SK-N-SH treated with all-trans-retinoic acid at 6 μM for 48 hours (cell line): ENCODE data around the gene SLC25A26.
"Not testable (repeated sequence)": the region's sequence is repeated elsewhere in the genome, so short reads cannot be mapped to it uniquely, and the experiment has no call there.

ENCODE experiments used
- ATAC-seq: fragments of 200-7000 bp; cut with Tn5 transposase; 3 replicates; pipeline ENCODE4 v1.9.1; 2020; ENCODE audit warnings: mild to moderate bottlenecking, moderate library complexity
- ARNTL ChIP-seq: fragments of 450-650 bp; formaldehyde crosslinking; IDR thresholded peaks from 2 replicates; pipeline ENCODE4 v1.5.0; 2020; ENCODE audit warnings: low read depth, mild to moderate bottlenecking, moderate library complexity, borderline replicate concordance
- BACH2 ChIP-seq: fragments of 250-450 bp; sonication (Bioruptor Pico); IDR thresholded peaks from 2 replicates; pipeline ENCODE4 v1.9.0; 2021; ENCODE audit warnings: mild to moderate bottlenecking, borderline replicate concordance
- CSDC2 ChIP-seq: fragments of 250-450 bp; sonication (Bioruptor Pico); IDR thresholded peaks from 2 replicates; pipeline ENCODE4 v1.5.0; 2020; ENCODE audit warnings: mild to moderate bottlenecking, moderate library complexity
- GLIS3 ChIP-seq: fragments of 250-450 bp; sonication (Bioruptor Pico); IDR thresholded peaks from 2 replicates; pipeline ENCODE4 v1.5.0; 2020; ENCODE audit warnings: mild to moderate bottlenecking, moderate library complexity
- ISL1 ChIP-seq: fragments of 250-450 bp; sonication (Bioruptor Pico); IDR thresholded peaks from 2 replicates; pipeline ENCODE4 v2.1.2; 2022; ENCODE audit warnings: mild to moderate bottlenecking, moderate library complexity
- OSR1 ChIP-seq: fragments of 250-450 bp; sonication (Bioruptor Pico); IDR thresholded peaks from 2 replicates; pipeline ENCODE4 v1.8.0; 2022; ENCODE audit warnings: moderate library complexity, mild to moderate bottlenecking, inconsistent platforms
- PPARA ChIP-seq: fragments of 250-450 bp; sonication (Bioruptor Pico); IDR thresholded peaks from 2 replicates; pipeline ENCODE4 v1.5.0; 2020; ENCODE audit warnings: mild to moderate bottlenecking, borderline replicate concordance
- SNAI2 ChIP-seq: fragments of 250-450 bp; sonication (Bioruptor Pico); IDR thresholded peaks from 2 replicates; pipeline ENCODE4 v1.5.0; 2020; ENCODE audit warnings: mild to moderate bottlenecking, moderate library complexity
- TOX ChIP-seq: fragments of 250-450 bp; sonication (Bioruptor Pico); IDR thresholded peaks from 2 replicates; pipeline ENCODE4 v1.8.0; 2021; ENCODE audit warnings: mild to moderate bottlenecking, moderate library complexity, borderline replicate concordance
- ZFP30 ChIP-seq: fragments of 450-650 bp; formaldehyde crosslinking; IDR thresholded peaks from 2 replicates; pipeline ENCODE4 v1.5.0; 2022; ENCODE audit warnings: mild to moderate bottlenecking, moderate library complexity
- ZNF565 ChIP-seq: fragments of 450-650 bp; formaldehyde crosslinking; conservative IDR thresholded peaks from 2 replicates; pipeline ENCODE4 v1.5.0; 2020; ENCODE audit warnings: low read depth, mild to moderate bottlenecking, moderate library complexity
- ZNF70 ChIP-seq: fragments of 450-650 bp; formaldehyde crosslinking; IDR thresholded peaks from 2 replicates; pipeline ENCODE4 v1.5.0; 2020; ENCODE audit warnings: mild to moderate bottlenecking, moderate library complexity
- ZNF8 ChIP-seq: fragments of 450-650 bp; formaldehyde crosslinking; IDR thresholded peaks from 2 replicates; pipeline ENCODE4 v1.5.0; 2020; ENCODE audit warnings: mild to moderate bottlenecking, moderate library complexity
- TF ChIP-seq, protein P1 (sequence below): fragments of 250-450 bp; sonication (Bioruptor Pico); IDR thresholded peaks from 2 replicates; pipeline ENCODE4 v1.5.1; 2021; ENCODE audit warnings: mild to moderate bottlenecking, moderate library complexity
- TF ChIP-seq, protein P2 (sequence below): fragments of 250-450 bp; sonication (Bioruptor Pico); IDR thresholded peaks from 2 replicates; pipeline ENCODE4 v1.5.1; 2020; ENCODE audit warnings: low read depth, mild to moderate bottlenecking, moderate library complexity
- TF ChIP-seq, protein P3 (sequence below): fragments of 250-450 bp; sonication (Bioruptor Pico); IDR thresholded peaks from 2 replicates; pipeline ENCODE4 v1.8.0; 2021; ENCODE audit warnings: low read depth, mild to moderate bottlenecking, moderate library complexity, borderline replicate concordance
- TF ChIP-seq, protein P4 (sequence below): fragments of 250-450 bp; sonication (Bioruptor Pico); IDR thresholded peaks from 2 replicates; pipeline ENCODE4 v1.8.0; 2020; ENCODE audit warnings: mild to moderate bottlenecking, moderate library complexity, borderline replicate concordance

The SLC25A26 gene

DNA sequence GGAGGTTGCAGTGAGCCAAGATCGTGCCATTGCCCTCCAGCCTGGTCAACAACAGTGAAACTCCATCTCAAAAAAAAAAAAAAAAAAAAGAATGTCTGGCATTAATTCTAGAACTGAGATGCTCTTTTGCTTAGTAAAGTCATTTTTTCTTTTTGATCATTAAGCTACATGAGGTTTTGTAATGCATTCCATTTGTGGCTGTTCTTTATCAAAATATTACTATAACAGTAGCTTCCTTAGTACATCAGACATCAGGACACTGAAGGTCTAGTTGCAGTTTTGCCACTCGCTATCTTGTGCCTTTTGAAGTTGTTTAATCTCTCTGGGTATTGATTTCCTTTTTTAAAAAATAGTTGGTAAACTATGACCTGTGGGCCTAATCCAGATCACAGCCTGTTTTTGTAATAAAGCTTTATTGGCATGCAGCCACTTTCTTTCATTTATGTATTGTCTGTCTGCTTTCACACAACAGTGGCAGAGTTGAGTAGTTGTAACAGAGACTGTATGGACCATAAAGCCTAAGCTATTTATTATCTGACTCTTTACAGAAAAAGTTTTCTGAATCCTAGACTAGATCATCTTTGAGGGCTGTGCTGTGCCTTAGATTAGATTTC is 76.6 kb downstream of the SLC25A26 start:
- ATAC-seq = peak; percentile 92
- TF ChIP-seq ZNF8 (CRISPR knock-in tag) = no peak
- TF ChIP-seq ISL1 (CRISPR knock-in tag) = peak; percentile 39
- TF ChIP-seq, protein P1, sequence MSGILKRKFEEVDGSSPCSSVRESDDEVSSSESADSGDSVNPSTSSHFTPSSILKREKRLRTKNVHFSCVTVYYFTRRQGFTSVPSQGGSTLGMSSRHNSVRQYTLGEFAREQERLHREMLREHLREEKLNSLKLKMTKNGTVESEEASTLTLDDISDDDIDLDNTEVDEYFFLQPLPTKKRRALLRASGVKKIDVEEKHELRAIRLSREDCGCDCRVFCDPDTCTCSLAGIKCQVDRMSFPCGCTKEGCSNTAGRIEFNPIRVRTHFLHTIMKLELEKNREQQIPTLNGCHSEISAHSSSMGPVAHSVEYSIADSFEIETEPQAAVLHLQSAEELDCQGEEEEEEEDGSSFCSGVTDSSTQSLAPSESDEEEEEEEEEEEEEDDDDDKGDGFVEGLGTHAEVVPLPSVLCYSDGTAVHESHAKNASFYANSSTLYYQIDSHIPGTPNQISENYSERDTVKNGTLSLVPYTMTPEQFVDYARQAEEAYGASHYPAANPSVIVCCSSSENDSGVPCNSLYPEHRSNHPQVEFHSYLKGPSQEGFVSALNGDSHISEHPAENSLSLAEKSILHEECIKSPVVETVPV (CRISPR knock-in tag) = 0 out of 2 replicates have a peak, but pooled peaks have one; percentile 38
- TF ChIP-seq ARNTL (CRISPR knock-in tag) = no peak

DNA sequence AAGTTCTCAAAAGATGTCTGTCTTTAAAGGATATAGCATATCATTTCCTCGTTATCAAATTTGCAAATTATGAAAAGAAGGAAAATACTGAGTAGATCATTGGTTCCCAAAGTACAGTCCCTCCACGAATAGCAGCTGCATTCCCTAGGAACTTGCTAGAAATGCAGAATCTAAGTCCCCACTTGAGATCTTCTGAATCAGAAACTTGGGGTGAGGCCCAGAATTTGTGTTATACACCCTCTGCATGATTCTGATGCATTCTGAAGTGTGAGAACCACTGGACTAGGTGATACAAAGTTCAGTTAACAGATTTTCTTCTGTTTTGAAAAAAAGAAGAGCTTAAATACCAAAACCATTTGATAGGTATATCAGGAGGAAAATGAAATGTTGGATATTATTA is 77.1 kb downstream of the SLC25A26 start:
- TF ChIP-seq CSDC2 (CRISPR knock-in tag) (no peak), OSR1 (CRISPR knock-in tag) (no peak), ZNF70 (no peak), ZFP30 (no peak)
- TF ChIP-seq, protein P1 (CRISPR knock-in tag) = no peak
- peak; percentile 73 for ATAC-seq

DNA sequence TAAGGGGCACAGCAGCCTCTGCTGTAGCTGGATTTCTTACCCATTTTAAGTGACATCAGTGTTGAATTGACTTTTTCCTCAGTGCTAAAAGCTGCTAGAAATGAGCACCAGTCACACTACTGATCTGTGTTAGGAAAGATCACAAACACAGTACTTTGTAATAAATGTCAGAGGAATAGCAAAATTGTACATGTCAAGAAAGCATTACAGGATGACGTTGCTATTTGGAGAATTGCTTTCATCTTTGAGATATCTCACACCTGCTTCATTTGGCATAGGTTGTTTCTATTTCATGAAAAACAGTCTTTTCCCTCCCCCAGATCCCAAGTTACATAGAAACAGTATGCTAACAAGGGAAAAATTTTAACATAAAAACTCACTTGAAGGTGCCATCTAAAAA is 77.8 kb downstream of the SLC25A26 start:
- TF ChIP-seq ARNTL (CRISPR knock-in tag) (no peak), SNAI2 (no peak)
- TF ChIP-seq, protein P2, sequence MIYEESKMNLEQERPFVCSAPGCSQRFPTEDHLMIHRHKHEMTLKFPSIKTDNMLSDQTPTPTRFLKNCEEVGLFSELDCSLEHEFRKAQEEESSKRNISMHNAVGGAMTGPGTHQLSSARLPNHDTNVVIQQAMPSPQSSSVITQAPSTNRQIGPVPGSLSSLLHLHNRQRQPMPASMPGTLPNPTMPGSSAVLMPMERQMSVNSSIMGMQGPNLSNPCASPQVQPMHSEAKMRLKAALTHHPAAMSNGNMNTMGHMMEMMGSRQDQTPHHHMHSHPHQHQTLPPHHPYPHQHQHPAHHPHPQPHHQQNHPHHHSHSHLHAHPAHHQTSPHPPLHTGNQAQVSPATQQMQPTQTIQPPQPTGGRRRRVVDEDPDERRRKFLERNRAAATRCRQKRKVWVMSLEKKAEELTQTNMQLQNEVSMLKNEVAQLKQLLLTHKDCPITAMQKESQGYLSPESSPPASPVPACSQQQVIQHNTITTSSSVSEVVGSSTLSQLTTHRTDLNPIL (CRISPR knock-in tag) = no peak
- TF ChIP-seq, all 23 proteins: peak for 0
- ATAC-seq = no peak

DNA sequence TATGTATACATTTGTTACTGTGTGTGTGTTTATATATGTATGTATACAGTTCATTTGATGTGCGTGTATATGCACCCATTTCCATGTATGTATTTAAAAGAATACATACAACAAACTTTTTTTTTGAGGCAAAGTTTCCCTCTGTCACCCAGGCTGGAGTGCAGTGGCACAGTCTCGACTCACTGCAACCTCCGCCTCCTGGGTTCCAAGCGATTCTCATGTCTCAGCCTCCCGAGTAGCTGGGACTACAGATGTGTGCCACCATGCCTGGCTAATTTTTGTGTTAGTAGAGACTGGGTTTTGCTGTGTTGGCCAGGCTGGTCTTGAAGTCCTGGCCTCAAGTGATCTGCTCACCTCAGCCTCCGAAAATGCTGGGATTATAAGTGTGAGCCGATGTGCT is 78.3 kb downstream of the SLC25A26 start:
- not testable (repeated sequence) for ATAC-seq

DNA sequence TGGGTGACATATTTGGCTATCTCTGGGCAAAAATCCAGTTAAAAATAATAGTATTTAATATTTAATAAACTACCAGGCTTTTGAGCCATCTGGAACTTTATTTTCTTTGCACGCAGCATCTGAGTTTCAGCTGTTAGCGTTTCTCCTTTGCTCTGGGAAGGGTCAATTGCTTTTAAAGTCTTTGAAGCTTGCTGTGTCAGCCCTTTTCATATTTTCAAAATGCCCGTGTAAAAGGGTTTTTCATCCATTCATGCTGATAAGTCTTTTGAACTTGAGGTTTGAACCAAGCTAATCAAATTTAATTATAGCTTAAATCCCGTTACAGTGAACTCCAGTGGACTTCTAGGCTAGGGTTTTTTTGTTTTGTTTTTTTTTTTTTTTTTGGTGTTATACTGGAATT is 79.1 kb downstream of the SLC25A26 start:
- no peak for ATAC-seq
- no peak for TF ChIP-seq GLIS3 (CRISPR knock-in tag)

DNA sequence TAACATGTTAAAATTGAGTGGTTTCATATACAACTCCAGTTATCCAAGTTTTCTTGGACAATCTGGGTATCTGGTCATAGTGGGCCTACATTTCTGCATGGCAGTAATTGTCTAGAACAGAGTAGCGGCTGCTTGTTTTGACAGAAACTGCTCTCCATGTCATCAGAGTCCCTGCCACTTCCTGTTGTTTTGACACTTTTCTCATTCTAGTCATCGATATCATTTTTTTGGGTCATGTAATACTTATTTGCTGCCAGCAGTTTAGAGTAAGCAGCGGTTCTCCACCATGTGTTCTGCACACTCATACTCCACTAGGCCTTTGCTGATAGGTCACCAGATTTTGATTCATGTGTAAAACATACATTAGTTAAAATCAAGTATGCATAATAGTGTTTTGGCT is 81.5 kb downstream of the SLC25A26 start:
- TF ChIP-seq, protein P3, sequence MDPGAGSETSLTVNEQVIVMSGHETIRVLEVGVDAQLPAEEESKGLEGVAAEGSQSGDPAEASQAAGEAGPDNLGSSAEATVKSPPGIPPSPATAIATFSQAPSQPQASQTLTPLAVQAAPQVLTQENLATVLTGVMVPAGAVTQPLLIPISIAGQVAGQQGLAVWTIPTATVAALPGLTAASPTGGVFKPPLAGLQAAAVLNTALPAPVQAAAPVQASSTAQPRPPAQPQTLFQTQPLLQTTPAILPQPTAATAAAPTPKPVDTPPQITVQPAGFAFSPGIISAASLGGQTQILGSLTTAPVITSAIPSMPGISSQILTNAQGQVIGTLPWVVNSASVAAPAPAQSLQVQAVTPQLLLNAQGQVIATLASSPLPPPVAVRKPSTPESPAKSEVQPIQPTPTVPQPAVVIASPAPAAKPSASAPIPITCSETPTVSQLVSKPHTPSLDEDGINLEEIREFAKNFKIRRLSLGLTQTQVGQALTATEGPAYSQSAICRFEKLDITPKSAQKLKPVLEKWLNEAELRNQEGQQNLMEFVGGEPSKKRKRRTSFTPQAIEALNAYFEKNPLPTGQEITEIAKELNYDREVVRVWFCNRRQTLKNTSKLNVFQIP (CRISPR knock-in tag) = no peak
- no peak for TF ChIP-seq BACH2
- TF ChIP-seq ISL1 (CRISPR knock-in tag) = no peak
- TF ChIP-seq SNAI2 = no peak
- no peak for ATAC-seq

DNA sequence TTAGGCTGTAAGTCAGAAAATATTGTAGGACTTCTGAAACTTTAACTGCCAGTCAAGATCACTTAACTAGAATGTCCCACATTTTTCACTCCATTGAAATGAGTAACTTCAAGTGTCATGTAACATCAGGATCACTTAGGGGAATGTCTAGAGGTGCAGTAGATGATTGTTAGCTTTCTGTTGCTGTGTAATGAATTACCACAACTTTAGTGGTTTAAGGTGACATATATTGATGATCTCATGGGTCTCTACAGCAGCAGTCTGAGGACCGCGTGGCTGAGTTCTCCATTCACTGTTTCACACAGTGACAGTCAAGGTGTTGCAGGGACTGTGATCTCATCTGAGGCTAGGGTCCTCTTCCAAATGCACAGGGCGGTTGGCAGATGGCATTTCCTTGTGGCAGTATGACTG is 82.7 kb downstream of the SLC25A26 start:
- TF ChIP-seq, protein P4, sequence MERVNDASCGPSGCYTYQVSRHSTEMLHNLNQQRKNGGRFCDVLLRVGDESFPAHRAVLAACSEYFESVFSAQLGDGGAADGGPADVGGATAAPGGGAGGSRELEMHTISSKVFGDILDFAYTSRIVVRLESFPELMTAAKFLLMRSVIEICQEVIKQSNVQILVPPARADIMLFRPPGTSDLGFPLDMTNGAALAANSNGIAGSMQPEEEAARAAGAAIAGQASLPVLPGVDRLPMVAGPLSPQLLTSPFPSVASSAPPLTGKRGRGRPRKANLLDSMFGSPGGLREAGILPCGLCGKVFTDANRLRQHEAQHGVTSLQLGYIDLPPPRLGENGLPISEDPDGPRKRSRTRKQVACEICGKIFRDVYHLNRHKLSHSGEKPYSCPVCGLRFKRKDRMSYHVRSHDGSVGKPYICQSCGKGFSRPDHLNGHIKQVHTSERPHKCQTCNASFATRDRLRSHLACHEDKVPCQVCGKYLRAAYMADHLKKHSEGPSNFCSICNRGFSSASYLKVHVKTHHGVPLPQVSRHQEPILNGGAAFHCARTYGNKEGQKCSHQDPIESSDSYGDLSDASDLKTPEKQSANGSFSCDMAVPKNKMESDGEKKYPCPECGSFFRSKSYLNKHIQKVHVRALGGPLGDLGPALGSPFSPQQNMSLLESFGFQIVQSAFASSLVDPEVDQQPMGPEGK (CRISPR knock-in tag) = no peak
- TF ChIP-seq BACH2 (no peak), TOX (CRISPR knock-in tag) (no peak), PPARA (CRISPR knock-in tag) (no peak), ZNF565 (CRISPR knock-in tag) (no peak)
- TF ChIP-seq, all 23 proteins: peak for 0
- no peak; the same call in 2 of the 3 replicates for ATAC-seq
